ACHN (cell line): ENCODE results near the gene ZNF326.
"Not testable (repeated sequence)": the region's sequence is repeated elsewhere in the genome, so short reads cannot be mapped to it uniquely, and the experiment has no call there.

ENCODE experiments used
- DNase-seq: peaks from one replicate; pipeline ENCODE4 v3.0.0-alpha.2; 2015
- in situ Hi-C: cut with HindIII; loops from 2 replicates; pipeline ENCODE4 v1.10.0; 2017; ENCODE audit warnings: low sequenced_read_pairs, low pct_ligation_motif_present, low pct_unique_long_range_greater_than_20kb

Gene ZNF326

GRCh38 chr1:89962024-89962741 lies 32.7 kb upstream of the ZNF326 start:
- in situ Hi-C loops, result no loop called here
- DNase-seq, result no peak

GRCh38 chr1:89962742-89963075 lies 32.2 kb upstream of the ZNF326 start:
- in situ Hi-C loops, result no loop called here
- no peak for DNase-seq

DNA sequence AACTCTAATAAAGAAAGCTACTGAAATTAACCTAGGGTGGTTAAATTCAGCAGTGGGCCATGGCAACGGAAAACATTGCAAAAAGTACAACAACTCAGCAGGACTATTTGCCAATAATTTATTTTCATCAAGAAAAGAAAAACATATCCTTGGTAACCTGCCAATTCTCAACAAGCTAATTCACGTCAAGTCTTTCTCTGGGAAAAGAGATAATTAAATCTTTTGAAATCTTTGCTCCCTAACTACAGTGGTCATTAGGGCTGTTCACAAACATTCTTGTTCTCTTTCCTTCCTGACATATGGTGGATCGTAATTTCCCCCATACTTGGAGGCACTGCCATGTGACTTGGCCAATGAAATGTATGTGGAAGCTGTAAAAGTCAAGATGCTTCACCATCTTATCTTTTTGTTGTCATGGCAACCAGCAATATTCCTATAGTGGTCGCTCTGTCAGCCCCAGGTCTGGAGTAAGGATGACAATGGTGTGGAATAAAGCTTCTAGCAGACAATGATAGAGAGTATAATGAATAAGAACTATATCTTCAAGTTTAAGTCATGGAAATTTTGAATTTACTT lies 29.6 kb upstream of the ZNF326 start:
- in situ Hi-C loops, result no loop called here
- DNase-seq, result no peak

DNA sequence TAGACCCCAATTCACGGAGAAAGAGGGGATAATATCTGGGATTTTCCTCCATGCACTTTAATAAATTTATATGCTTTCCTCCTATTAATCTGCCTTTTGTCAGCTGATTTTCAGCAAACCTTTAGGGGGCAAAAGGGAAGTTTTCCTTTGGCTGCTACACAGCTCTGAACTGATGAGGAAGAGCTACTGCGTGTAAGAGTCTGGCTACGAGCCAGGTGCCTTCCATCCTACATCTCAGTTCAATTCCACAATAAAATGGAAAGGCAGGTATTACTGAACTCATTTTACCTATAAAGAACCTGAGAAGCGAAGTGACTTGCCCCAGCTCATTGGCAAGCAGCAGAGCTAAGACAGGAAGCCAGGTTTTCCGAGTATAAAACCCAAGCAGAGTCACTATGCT lies 28.3 kb upstream of the ZNF326 start:
- in situ Hi-C loops, result no loop called here
- no peak for DNase-seq

GRCh38 chr1:89971600-89971999 lies 23.3 kb upstream of the ZNF326 start:
- DNase-seq, result no peak
- in situ Hi-C loops, result no loop called here

GRCh38 chr1:89972024-89972423 lies 22.9 kb upstream of the ZNF326 start:
- no peak for DNase-seq
- in situ Hi-C loops, result no loop called here

DNA sequence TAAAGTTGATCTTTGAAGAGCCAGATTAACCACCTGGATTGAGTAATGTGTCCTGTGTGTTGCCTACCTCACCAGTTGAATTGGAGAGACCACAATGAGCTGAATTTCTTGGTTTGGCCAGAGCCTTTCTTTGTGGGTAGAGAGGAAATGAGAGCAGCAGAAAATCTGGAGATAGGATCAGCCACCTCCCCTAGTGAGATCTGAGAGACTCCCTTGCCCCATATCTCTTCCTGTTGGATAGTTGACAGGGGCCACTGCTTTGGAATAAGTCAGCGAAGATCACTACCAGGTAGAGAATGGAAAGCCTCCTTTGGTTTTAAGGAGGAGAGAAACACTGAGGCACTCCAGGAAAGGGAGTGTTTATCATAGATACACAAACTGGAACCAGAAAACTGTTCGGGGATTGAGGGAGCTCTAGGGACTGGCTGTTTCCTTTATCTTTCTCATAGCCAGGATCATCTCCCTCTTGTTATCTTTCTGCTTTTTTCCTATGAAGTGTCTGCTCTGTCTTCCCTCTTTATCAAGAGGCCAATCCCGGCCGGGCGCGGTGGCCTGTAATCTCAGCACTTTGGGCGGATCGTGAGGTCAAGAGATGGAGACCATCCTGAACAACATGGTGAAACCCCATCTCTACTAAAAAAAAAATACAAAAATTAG lies 21.3 kb upstream of the ZNF326 start:
- in situ Hi-C loops, result no loop called here
- DNase-seq, result no peak

- DNase-seq, result no peak
- in situ Hi-C loops, result no loop called here
Measured at GRCh38 chr1:89974256-89974655, 20.7 kb upstream of the ZNF326 start.

DNA sequence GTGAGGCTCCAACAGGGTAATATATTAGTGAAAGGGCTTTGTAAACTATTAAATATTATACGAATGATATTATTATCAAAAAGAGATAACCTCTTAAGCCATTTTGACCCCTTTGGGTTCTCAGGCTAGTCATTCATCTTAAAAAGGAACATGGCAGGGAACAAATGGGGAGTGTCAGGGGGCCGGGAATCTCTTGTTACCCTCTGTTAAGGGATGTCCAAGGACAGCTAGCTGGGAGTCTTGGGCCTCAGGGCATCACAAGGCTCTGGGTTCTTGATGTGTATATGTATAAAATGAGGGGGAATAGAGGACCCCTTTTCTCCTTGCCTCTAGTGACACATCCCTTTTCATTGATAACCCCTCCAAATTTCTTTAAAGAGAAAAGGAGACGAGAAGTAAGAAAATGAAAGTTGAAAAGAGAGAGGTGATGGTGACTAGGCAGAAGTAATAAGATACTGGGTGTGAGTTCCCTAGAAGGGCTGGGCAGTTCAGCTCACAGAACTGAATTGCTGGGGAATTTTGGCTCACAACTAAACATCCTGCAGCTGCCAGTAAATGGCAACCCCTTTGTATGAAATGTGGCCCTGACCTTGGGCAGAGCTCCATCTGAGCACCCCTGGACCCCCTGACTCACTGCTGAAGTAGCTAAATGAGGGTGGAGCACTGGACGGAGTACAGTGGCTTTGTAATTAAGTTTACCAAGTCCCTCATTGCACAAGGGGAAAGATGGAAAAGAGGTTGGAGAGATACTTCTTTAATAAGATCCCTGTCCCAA lies 20.0 kb upstream of the ZNF326 start:
- in situ Hi-C loops, result no loop called here
- DNase-seq, result no peak

GRCh38 chr1:89975540-89976125 lies 19.3 kb upstream of the ZNF326 start:
- no peak for DNase-seq
- in situ Hi-C loops, result no loop called here

DNA sequence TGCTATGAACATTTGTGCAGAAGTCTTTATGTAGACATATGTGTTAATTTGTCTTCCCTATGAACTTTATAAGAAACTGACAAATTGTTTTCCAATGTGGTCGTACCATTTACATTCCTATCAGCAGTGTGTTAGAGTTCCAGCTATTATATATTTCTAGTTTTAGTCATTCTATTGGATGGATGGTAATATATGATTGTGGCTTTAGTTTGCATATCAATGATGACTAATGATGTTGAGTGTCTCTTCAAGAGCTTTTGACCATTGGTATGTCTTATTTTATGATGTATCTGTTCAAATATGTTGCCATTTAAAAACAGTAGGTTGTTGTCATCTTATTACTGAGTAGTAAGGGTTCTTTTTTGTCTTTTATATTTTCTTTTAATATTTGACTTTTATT lies 16.2 kb upstream of the ZNF326 start:
- DNase-seq, result no peak
- in situ Hi-C loops, result no loop called here

- in situ Hi-C loops, result no loop called here
Measured at GRCh38 chr1:89980605-89981004, 14.3 kb upstream of the ZNF326 start.

DNA sequence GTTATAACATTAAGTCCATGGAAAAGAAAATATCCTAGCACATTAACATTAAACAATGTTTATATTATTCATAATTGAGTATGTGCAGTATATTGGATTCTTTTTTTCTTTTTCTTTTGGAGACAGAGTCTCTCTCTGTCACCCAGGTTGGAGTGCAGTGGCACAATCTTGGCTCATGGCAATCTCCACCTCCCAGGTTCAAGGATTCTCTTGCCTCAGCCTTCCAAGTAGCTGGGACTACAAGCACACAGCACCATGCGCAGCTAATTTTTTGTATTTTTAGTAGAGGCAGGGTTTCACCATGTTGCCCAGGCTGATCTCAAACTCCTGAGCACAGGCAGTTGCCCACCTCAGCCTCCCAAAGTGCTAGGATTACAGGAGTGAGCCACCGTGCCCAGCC lies 12.1 kb upstream of the ZNF326 start:
- in situ Hi-C loops, DNase-seq: not testable (repeated sequence)

More at GRCh38 chr1:89980605-89981004, 14.3 kb upstream of the ZNF326 start:
- no peak for DNase-seq

DNA sequence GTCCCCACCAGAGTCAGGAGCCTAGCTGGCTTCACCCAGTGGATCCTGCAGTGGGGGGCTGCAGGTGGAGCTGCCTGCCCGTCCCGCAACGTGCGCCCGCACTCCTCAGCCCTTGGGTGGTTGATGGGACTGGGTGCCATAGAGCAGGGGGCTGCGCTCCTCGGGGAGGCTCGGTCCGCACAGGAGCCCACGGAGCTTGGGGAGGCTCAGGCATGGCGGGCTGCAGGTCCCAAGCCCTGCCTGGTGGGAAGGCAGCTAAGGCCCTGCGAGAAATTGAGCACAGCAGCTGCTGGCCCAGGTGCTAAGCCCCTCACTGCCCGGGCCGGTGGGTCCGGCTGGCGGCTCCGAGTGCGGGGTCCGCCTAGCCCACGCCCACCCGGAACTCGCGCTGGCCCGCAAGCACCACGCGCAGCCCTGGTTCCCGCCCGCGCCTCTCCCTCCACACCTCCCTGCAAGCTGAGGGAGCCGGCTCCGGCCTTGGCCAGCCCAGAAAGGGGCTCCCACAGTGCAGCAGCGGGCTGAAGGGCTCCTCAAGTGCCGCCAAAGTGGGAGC lies 10.3 kb upstream of the ZNF326 start:
- in situ Hi-C loops, DNase-seq: not testable (repeated sequence)

- in situ Hi-C loops, result no loop called here
- DNase-seq, result no peak
Measured at GRCh38 chr1:89986020-89986419, 8.9 kb upstream of the ZNF326 start.

DNA sequence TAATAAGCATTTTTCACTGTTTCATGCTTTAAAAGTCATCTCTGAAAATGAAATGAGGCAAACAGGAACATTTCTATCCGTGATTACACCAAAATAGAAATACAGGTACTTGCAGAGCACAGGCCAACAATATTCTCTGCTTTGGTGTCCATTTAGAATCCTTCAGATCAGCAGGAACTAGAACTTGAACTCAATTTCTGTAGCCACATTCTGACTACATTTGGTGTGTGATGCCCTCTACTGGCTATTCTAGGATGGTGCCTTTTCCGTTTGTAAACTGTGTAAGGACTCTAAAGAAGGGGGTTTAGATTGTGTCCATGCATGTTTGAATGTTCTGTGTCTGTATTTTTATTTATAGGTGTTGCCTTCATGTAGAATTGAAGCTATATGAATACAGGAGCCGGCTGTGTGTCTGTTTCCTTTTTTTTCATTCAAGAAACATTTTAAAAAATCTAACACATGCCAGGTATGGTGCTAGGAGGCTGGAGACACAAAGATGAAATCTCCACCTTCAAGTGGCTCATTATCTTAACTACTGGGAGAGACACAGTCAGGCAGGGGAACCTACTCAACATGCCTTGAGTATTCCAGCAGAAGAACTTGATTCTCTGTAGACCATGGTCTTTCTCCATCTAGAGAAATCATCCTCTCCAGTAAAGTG lies 7.6 kb upstream of the ZNF326 start:
- DNase-seq, result peak; percentile 73
- in situ Hi-C loops, result no loop called here

- DNase-seq, result no peak
- in situ Hi-C loops, result no loop called here
Measured at GRCh38 chr1:89989099-89989498, 5.8 kb upstream of the ZNF326 start.

- in situ Hi-C loops, result no loop called here
- no peak for DNase-seq
Measured at GRCh38 chr1:89989799-89990198, 5.1 kb upstream of the ZNF326 start.
